Common myeloid progenitor, CD34-positive (primary cell): ENCODE measurements around the gene MROH2A.

ENCODE experiments used
- CTCF ChIA-PET: fragments of 350-600 bp; sonication (Branson Sonifier 250); formaldehyde crosslinking; loops from one replicate; lab custom pipeline; 2021; ENCODE audit warnings: antibody characterized with exemption; lab: Charles Lee
- POLR2A ChIA-PET: fragments of 350-600 bp; sonication (Branson Sonifier 250); formaldehyde crosslinking; loops from one replicate; lab custom pipeline; 2021; ENCODE audit warnings: antibody characterized with exemption; lab: Charles Lee
- DNase-seq, 3 donors: peaks; one replicate each; pipeline versions ENCODE4 v3.0.0 to v3.0.0-alpha.2; 2013
- H3K27ac ChIP-seq, 2 experiments: 1 replicate in 1 of 2; 2 replicates in 1 of 2; pipeline ENCODE4 v1.7.0; 2013; ENCODE audit warnings: inconsistent platforms in 2 of 2, low read length in 2 of 2, mild to moderate bottlenecking in 2 of 2, low read depth in 1 of 2, moderate library complexity in 1 of 2; ENCODE audit not compliant: severe bottlenecking in 2 of 2, insufficient read depth in 1 of 2, poor library complexity in 1 of 2
- H3K27me3 ChIP-seq, 5 experiments: replicated peaks in 2 of 5; 1 replicate in 3 of 5; 2 replicates in 2 of 5; pipeline versions ENCODE4 v1.6.1 to v1.7.0; 2013; ENCODE audit warnings: low read length in 4 of 5, mild to moderate bottlenecking in 2 of 5, moderate library complexity in 2 of 5, inconsistent platforms in 1 of 5; ENCODE audit not compliant: insufficient read depth in 5 of 5, control insufficient read depth in 4 of 5
- H3K36me3 ChIP-seq, 4 experiments: 1 replicate in 2 of 4; 2 replicates in 2 of 4; pipeline versions ENCODE4 v1.6.1 to v1.7.0; 2013; ENCODE audit warnings: low read length in 3 of 4, control low read depth in 1 of 4, mild to moderate bottlenecking in 1 of 4; ENCODE audit not compliant: control insufficient read depth in 4 of 4, insufficient read depth in 4 of 4
- H3K4me1 ChIP-seq, 4 experiments: 1 replicate in 3 of 4; 2 replicates in 1 of 4; pipeline versions ENCODE4 v1.6.1 to v1.7.1; 2013; ENCODE audit warnings: low read length in 3 of 4, mild to moderate bottlenecking in 3 of 4, control low read depth in 1 of 4, inconsistent platforms in 1 of 4, moderate library complexity in 1 of 4; ENCODE audit not compliant: control insufficient read depth in 4 of 4, insufficient read depth in 4 of 4; ENCODE audit errors: control extremely low read depth in 1 of 4
- H3K4me3 ChIP-seq, 7 experiments: 1 replicate in 4 of 7; 2 replicates in 3 of 7; pipeline versions ENCODE4 v1.5.1 to v1.7.0; 2013; ENCODE audit warnings: mild to moderate bottlenecking in 7 of 7, low read length in 6 of 7, moderate library complexity in 6 of 7, inconsistent platforms in 2 of 7, low read depth in 2 of 7, control low read depth in 1 of 7; ENCODE audit not compliant: insufficient read depth in 4 of 7, control insufficient read depth in 1 of 7; ENCODE audit errors: extremely low read depth in 1 of 7
- H3K9me3 ChIP-seq, 5 experiments: 1 replicate in 4 of 5; 2 replicates in 1 of 5; pipeline versions ENCODE4 v1.6.1 to v1.7.1; 2013; ENCODE audit warnings: low read length in 4 of 5, mild to moderate bottlenecking in 2 of 5, inconsistent platforms in 1 of 5, low read depth in 1 of 5, moderate library complexity in 1 of 5; ENCODE audit not compliant: control insufficient read depth in 4 of 5, insufficient read depth in 2 of 5; ENCODE audit errors: control extremely low read depth in 1 of 5
- WGBS: methylation state at CpG from one replicate; pipeline ENCODE4 v1.1.5; 2013; ENCODE audit not compliant: insufficient coverage; 5-methylcytosine and 5-hydroxymethylcytosine counted together

The MROH2A gene

DNA sequence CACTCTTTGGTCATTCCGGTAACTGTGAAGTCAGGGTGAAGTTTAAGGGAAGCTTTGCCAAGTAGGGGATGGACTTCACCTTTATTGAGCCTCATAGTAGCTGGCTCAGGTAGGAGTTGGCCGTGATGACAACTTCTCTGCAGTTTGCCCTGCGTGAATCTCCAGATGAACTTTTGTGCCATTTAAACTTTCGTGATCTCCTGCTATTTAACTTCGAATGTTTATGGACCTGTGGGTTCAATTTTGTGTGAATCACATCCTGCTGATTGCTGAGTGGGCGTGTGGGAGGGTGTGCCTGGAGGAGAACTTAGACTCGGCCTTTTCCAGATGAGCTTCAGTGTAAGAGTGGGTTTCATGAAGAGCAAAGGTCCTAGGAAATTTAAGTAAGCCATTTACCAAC is 13.9 kb upstream of the MROH2A start:
- 88% methylated on average over 7 of the region's 7 CpGs for WGBS
- H3K27me3 ChIP-seq = peaks cover 0 to 20% (median 6%) of the 10 kb centered on the region in 5 experiments
- ChIA-PET CTCF (no interaction called here), POLR2A (no interaction called here)
- no peaks in the 10 kb centered on the region for H3K4me1 ChIP-seq
- no peaks in the 10 kb centered on the region for H3K36me3 ChIP-seq
- H3K9me3 ChIP-seq = no peaks in the 10 kb centered on the region
- H3K27ac ChIP-seq = no peak overlapping the region
- no peak overlapping the region for H3K4me3 ChIP-seq
- no peak for DNase-seq

DNA sequence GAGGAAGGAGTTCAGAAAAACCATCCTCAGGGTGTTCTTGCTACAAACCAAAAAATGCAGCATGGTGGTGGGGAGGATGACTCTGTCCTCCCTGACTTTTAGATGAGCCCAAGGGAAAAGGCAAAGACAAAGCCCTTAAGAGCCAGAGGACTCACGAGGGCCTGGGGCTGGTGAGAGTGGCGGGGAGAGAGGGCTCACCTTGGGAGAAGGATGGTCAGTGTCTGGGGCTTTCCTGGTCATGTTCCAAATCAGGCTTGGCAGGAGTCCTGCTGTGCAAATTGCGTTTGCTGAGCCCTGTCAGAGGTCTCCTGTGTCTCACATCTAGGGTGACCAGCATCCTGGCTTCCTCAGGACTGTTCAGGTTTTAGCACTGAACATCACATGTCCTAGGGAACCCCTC is 13.4 kb upstream of the MROH2A start:
- H3K9me3 ChIP-seq = no peaks in the 10 kb centered on the region
- H3K27me3 ChIP-seq = peaks cover 0 to 20% (median 6%) of the 10 kb centered on the region in 5 experiments
- no peak overlapping the region for H3K27ac ChIP-seq
- ChIA-PET POLR2A (no interaction called here), CTCF (no interaction called here)
- H3K4me1 ChIP-seq = no peaks in the 10 kb centered on the region
- no peak overlapping the region for H3K4me3 ChIP-seq
- WGBS = 89% methylated on average over 3 of the region's 3 CpGs
- H3K36me3 ChIP-seq = no peaks in the 10 kb centered on the region
- no peak for DNase-seq

DNA sequence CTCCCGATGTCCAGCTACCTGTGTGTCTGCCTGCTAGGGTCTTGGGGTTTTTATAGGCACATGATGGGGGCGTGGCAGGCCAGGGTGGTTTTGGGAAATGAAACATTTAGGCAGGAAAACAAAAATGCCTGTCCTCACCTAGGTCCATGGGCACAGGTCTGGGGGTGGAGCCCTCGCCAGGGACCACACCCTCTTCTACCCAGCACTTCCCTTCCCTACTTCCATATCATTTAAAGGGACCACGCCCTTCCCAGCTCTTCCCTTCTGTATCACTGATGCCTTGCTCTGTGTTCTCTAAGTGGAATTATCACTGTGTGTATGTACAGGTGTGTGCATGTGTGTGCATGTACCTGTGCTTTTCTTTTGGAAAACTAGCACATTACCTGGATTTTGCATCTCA is 11.7 kb upstream of the MROH2A start:
- Histone ChIP-seq H3K9me3 (no peaks in the 10 kb centered on the region), H3K4me1 (no peaks in the 10 kb centered on the region), H3K4me3 (no peak overlapping the region), H3K36me3 (no peaks in the 10 kb centered on the region), H3K27ac (no peak overlapping the region), H3K27me3 (peaks cover 0 to 20% (median 8%) of the 10 kb centered on the region in 5 experiments)
- 100% methylated on average over 1 of the region's 4 CpGs for WGBS
- POLR2A ChIA-PET = no interaction called here
- DNase-seq = no peak
- CTCF ChIA-PET = no interaction called here

DNA sequence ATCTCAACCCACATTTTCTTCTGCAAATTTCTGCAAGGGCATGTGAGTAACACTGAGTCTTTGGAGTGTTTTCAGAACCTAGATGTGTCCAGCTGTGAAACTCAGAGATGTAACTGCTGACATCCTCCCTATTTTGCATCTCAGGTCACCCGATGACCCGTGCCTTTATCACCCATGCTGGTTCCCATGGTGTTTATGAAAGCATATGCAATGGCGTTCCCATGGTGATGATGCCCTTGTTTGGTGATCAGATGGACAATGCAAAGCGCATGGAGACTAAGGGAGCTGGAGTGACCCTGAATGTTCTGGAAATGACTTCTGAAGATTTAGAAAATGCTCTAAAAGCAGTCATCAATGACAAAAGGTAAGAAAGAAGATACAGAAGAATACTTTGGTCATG is 10.1 kb upstream of the MROH2A start:
- no peaks in the 10 kb centered on the region for H3K36me3 ChIP-seq
- H3K27me3 ChIP-seq = peaks cover 0 to 24% (median 8%) of the 10 kb centered on the region in 5 experiments
- no peaks in the 10 kb centered on the region for H3K9me3 ChIP-seq
- POLR2A ChIA-PET = no interaction called here
- no peak overlapping the region for H3K27ac ChIP-seq
- CTCF ChIA-PET = no interaction called here
- WGBS = 80% methylated on average over 4 of the region's 4 CpGs
- no peak overlapping the region for H3K4me3 ChIP-seq
- H3K4me1 ChIP-seq = no peaks in the 10 kb centered on the region
- no peak for DNase-seq

DNA sequence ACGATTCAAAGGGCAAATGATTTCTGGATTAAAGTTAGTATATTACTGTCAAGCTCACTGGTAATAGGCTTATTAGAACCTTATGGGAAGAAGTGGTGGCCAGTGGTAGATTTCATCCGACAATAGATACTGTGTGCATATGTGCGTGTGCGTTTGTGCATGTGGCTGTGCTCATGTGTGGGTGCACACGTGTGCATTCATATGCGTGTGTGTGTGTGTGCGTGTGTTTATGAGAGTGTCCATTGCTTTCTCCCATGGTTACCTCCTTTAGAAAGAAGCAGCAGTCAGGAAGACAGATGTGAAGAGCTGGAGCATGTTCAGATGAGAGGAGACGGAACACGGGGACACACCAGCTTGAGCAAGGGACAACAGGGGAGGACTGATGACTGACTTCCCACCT is 8.9 kb upstream of the MROH2A start:
- Histone ChIP-seq H3K4me3 (no peak overlapping the region), H3K36me3 (no peaks in the 10 kb centered on the region), H3K27me3 (peaks cover 0 to 17% (median 4%) of the 10 kb centered on the region in 5 experiments), H3K27ac (no peak overlapping the region), H3K4me1 (no peaks in the 10 kb centered on the region), H3K9me3 (no peaks in the 10 kb centered on the region)
- ChIA-PET POLR2A (no interaction called here), CTCF (no interaction called here)
- WGBS = 91% methylated on average over 7 of the region's 9 CpGs
- no peak for DNase-seq

DNA sequence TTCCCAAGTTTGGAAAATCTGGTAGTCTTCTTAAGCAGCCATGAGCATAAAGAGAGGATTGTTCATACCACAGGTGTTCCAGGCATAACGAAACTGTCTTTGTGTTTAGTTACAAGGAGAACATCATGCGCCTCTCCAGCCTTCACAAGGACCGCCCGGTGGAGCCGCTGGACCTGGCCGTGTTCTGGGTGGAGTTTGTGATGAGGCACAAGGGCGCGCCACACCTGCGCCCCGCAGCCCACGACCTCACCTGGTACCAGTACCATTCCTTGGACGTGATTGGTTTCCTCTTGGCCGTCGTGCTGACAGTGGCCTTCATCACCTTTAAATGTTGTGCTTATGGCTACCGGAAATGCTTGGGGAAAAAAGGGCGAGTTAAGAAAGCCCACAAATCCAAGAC is 6.0 kb upstream of the MROH2A start:
- Histone ChIP-seq H3K4me3 (no peak overlapping the region), H3K9me3 (peaks cover 0 to 8% (median 2%) of the 10 kb centered on the region in 5 experiments), H3K27me3 (peaks cover 0 to 5% (median 2%) of the 10 kb centered on the region in 5 experiments), H3K27ac (no peak overlapping the region), H3K4me1 (no peaks in the 10 kb centered on the region), H3K36me3 (no peaks in the 10 kb centered on the region)
- POLR2A ChIA-PET = no interaction called here
- no peak for DNase-seq
- CTCF ChIA-PET = no interaction called here
- 95% methylated on average over 10 of the region's 16 CpGs for WGBS

DNA sequence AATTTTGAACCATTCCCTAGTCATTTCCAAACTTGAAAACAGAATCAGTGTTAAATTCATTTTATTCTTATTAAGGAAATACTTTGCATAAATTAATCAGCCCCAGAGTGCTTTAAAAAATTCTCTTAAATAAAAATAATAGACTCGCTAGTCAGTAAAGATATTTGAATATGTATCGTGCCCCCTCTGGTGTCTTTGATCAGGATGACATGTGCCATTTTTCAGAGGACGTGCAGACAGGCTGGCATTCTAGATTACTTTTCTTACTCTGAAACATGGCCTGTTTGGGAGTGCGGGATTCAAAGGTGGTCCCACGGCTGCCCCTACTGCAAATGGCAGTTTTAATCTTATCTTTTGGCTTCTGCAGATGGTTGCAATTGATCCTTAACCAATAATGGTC is 5.5 kb upstream of the MROH2A start:
- Histone ChIP-seq H3K27ac (no peak overlapping the region), H3K27me3 (peaks cover 0 to 5% (median 2%) of the 10 kb centered on the region in 5 experiments), H3K9me3 (peaks cover 0 to 11% (median 2%) of the 10 kb centered on the region in 5 experiments), H3K36me3 (no peaks in the 10 kb centered on the region), H3K4me1 (no peaks in the 10 kb centered on the region), H3K4me3 (no peak overlapping the region)
- DNase-seq = no peak
- POLR2A ChIA-PET = no interaction called here
- 77% methylated on average over 5 of the region's 5 CpGs for WGBS
- CTCF ChIA-PET = no interaction called here
